Measurements from ENCODE around the gene ERVK3-1. TPM values are rescaled to one million over a fixed set of nuclear protein-coding genes. Genes with fewer than 3 reads are reported as not detected.
"Not testable (repeated sequence)": the region's sequence is repeated elsewhere in the genome, so short reads cannot be mapped to it uniquely, and the experiment has no call there.

The ERVK3-1 gene
- total and polyA plus RNA-seq, 2 of the 13 experiments (the other 11 are each of a cell fraction or from before 2014, with no cell fraction given), result 28.5 to 38.7 TPM

- no TSS peak for BruUV-seq (replicated peaks)
These were observed 42.1 kb downstream of the ERVK3-1 start for GRCh38 chr19:58346961-58347929.

GRCh38 chr19:58348080-58348479 lies 42.9 kb downstream of the ERVK3-1 start:
- FAIRE-seq; H3K27ac ChIP-seq (ENCODE audit: extremely low read length, insufficient read depth, low read length); in situ Hi-C loops (cut with HindIII; ENCODE audit: extremely low pct_ligation_motif_present, low pct_unique_long_range_greater_than_20kb); H3K36me3 ChIP-seq (replicated peaks in 1 of 2; ENCODE audit: control insufficient read depth in 1 of 2, insufficient read depth in 2 of 2, low read length in 2 of 2); ATAC-seq; intact Hi-C loops (cut with micrococcal nuclease; ENCODE audit: unreplicated experiment); H3K4me2 ChIP-seq (ENCODE audit: low read depth, low read length); H3K4me3 ChIP-seq (replicated peaks in 1 of 3; ENCODE audit: insufficient read depth in 1 of 3, low read depth in 2 of 3, low read length in 3 of 3); DNase-seq (ENCODE audit: low spot score); H3K9ac ChIP-seq (ENCODE audit: insufficient read depth, low read depth, low read length); H4K20me1 ChIP-seq (ENCODE audit: insufficient read depth, low read length); H2AFZ ChIP-seq (ENCODE audit: low read length); CTCF ChIA-PET (ENCODE audit: low intra/inter-chr PET ratio, low total read pairs); H3K9me3 ChIP-seq (ENCODE audit: low read length); H3K79me2 ChIP-seq (ENCODE audit: insufficient read depth, low read length); H3K27me3 ChIP-seq (ENCODE audit: control insufficient read depth in 1 of 2, insufficient read depth in 2 of 2, low read length in 2 of 2); BruUV-seq (replicated peaks): not testable (repeated sequence)
- WGBS (ENCODE audit: low lambda C conversion rate), result 70% methylated on average over 12 of the region's 12 CpGs
- POLR2A ChIA-PET, result interaction anchor here (1.5 to 2.1 kb wide), 2 partner anchors 14 to 15 kb away, joined by 5 to 8 read pairs; partner anchors contain the start of gene ZNF497
- peak; percentile 81 for TF ChIP-seq ZNF460 (CRISPR knock-in tag; IDR thresholded peaks at IDR 0.05; ENCODE audit: borderline replicate concordance)
- H3K4me1 ChIP-seq (ENCODE audit: insufficient read depth, low read length), result peaks cover 32% of the 10 kb centered on the region

More at GRCh38 chr19:58346961-58347929, 42.1 kb downstream of the ERVK3-1 start:
- H3K27me3 ChIP-seq (ENCODE audit: control insufficient read depth in 1 of 2, insufficient read depth in 2 of 2, low read length in 2 of 2), result no peaks in the 10 kb centered on the region
- ATAC-seq (no peak), DNase-seq (ENCODE audit: low spot score) (no peak), FAIRE-seq (no peak)
- CTCF ChIA-PET (ENCODE audit: low intra/inter-chr PET ratio, low total read pairs), result no interaction called here
- H3K9ac ChIP-seq (ENCODE audit: insufficient read depth, low read depth, low read length), result no peak overlapping the region
- no peaks in the 10 kb centered on the region for H3K36me3 ChIP-seq (replicated peaks in 1 of 2; ENCODE audit: control insufficient read depth in 1 of 2, insufficient read depth in 2 of 2, low read length in 2 of 2)
- H3K27ac ChIP-seq (ENCODE audit: extremely low read length, insufficient read depth, low read length), result no peak overlapping the region
- no peak overlapping the region for H3K4me2 ChIP-seq (ENCODE audit: low read depth, low read length)
- H3K4me1 ChIP-seq (ENCODE audit: insufficient read depth, low read length), result peaks cover 23% of the 10 kb centered on the region
- TF ChIP-seq RBFOX2 (IDR thresholded peaks at IDR 0.05; ENCODE audit: low read depth, low read length) (peak; percentile 43; the same call in 1 of the 2 replicates), AGO2 (optimal IDR thresholded peaks at IDR 0.05; ENCODE audit: low read depth, low read length) (peak; percentile 63), RNF2 (conservative IDR thresholded peaks at IDR 0.05; ENCODE audit: low read depth) (no peak)
- in situ Hi-C loops (cut with HindIII; ENCODE audit: extremely low pct_ligation_motif_present, low pct_unique_long_range_greater_than_20kb) (no loop called here), intact Hi-C loops (cut with micrococcal nuclease; ENCODE audit: unreplicated experiment) (no loop called here)
- POLR2A ChIA-PET, result interaction anchor here (2.1 kb wide), 1 partner anchor 15 kb away, joined by 8 read pairs; the partner anchor contains the start of gene ZNF497
- H3K9me3 ChIP-seq (ENCODE audit: low read length), result no peaks in the 10 kb centered on the region
- no peaks in the 10 kb centered on the region for H4K20me1 ChIP-seq (ENCODE audit: insufficient read depth, low read length)
- no peak overlapping the region for H2AFZ ChIP-seq (ENCODE audit: low read length)
- 95% methylated on average over 55 of the region's 82 CpGs for WGBS (ENCODE audit: low lambda C conversion rate)
- no peaks in the 10 kb centered on the region for H3K79me2 ChIP-seq (ENCODE audit: insufficient read depth, low read length)
- no peak overlapping the region for H3K4me3 ChIP-seq (replicated peaks in 1 of 3; ENCODE audit: insufficient read depth in 1 of 3, low read depth in 2 of 3, low read length in 3 of 3)
